ENCODE results near the gene SORBS2.

The SORBS2 gene

GRCh38 chr4:185758807-185759206 lies 53.2 kb downstream of the SORBS2 start:
- DNase-seq (ENCODE audit: low read depth), result no peak
- TF ChIP-seq, protein P1, sequence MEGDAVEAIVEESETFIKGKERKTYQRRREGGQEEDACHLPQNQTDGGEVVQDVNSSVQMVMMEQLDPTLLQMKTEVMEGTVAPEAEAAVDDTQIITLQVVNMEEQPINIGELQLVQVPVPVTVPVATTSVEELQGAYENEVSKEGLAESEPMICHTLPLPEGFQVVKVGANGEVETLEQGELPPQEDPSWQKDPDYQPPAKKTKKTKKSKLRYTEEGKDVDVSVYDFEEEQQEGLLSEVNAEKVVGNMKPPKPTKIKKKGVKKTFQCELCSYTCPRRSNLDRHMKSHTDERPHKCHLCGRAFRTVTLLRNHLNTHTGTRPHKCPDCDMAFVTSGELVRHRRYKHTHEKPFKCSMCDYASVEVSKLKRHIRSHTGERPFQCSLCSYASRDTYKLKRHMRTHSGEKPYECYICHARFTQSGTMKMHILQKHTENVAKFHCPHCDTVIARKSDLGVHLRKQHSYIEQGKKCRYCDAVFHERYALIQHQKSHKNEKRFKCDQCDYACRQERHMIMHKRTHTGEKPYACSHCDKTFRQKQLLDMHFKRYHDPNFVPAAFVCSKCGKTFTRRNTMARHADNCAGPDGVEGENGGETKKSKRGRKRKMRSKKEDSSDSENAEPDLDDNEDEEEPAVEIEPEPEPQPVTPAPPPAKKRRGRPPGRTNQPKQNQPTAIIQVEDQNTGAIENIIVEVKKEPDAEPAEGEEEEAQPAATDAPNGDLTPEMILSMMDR (IDR thresholded peaks at IDR 0.05; ENCODE audit: insufficient read depth, low read depth, low read length, missing control alignments), result no peak
- H3K4me3 ChIP-seq (ENCODE audit: low read depth, low read length), result no peak overlapping the region

- TF ChIP-seq, protein P1 (IDR thresholded peaks at IDR 0.05; ENCODE audit: insufficient read depth, low read depth, low read length, missing control alignments), result no peak
Measured at GRCh38 chr4:185755451-185755850, 56.5 kb downstream of the SORBS2 start.

DNA sequence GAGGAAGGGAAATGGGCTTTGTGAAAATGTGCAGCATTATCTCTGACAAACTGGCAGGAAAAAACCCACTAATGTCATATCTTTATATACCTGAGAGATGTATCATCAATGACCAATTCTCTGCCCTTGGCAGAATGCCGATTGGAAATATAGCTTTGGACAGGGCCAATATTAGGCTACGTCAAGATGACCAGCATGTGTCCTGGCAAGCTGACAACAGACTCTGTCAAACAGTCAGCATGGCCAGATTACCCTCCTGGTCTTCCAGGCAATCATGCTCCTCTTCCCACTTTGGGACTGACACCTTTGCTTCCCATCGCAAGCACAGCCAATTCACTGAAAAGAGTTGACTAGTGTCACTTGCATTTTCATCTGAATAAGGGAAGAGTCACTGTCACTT lies 57.0 kb downstream of the SORBS2 start:
- H3K4me3 ChIP-seq (ENCODE audit: low read depth, low read length), result no peak overlapping the region
- TF ChIP-seq, protein P1 (IDR thresholded peaks at IDR 0.05; ENCODE audit: insufficient read depth, low read depth, low read length, missing control alignments), result no peak
- no peak for DNase-seq (ENCODE audit: low read depth)

More at GRCh38 chr4:185755451-185755850, 56.5 kb downstream of the SORBS2 start:
- DNase-seq (ENCODE audit: low read depth), result no peak
- no peak overlapping the region for H3K4me3 ChIP-seq (ENCODE audit: low read depth, low read length)

GRCh38 chr4:185752872-185753271 lies 59.1 kb downstream of the SORBS2 start:
- TF ChIP-seq, protein P1 (IDR thresholded peaks at IDR 0.05; ENCODE audit: insufficient read depth, low read depth, low read length, missing control alignments), result no peak
- no peak for DNase-seq (ENCODE audit: low read depth)
- no peak overlapping the region for H3K4me3 ChIP-seq (ENCODE audit: low read depth, low read length)

DNA sequence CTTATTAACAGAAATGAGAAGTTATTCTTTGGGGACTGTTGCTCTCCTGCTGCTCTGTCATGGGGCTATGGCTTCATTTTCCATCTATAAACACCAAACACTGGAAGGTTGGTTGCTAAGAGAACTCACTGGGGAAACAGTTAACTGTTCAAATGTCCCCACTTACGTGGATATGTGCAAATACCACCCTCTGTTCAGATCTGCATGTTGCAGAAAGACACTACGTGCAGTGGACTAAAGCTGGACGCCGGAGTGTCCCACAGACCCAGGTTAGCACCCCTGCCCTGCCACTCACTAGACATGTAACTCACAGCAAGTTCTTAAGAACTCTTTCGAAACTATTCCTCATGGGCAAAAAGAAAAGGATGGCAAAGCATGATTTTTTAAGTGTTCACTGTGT lies 62.1 kb downstream of the SORBS2 start:
- H3K4me3 ChIP-seq (ENCODE audit: low read depth, low read length), result no peak overlapping the region
- DNase-seq (ENCODE audit: low read depth), result no peak
- TF ChIP-seq, protein P1 (IDR thresholded peaks at IDR 0.05; ENCODE audit: insufficient read depth, low read depth, low read length, missing control alignments), result no peak

DNA sequence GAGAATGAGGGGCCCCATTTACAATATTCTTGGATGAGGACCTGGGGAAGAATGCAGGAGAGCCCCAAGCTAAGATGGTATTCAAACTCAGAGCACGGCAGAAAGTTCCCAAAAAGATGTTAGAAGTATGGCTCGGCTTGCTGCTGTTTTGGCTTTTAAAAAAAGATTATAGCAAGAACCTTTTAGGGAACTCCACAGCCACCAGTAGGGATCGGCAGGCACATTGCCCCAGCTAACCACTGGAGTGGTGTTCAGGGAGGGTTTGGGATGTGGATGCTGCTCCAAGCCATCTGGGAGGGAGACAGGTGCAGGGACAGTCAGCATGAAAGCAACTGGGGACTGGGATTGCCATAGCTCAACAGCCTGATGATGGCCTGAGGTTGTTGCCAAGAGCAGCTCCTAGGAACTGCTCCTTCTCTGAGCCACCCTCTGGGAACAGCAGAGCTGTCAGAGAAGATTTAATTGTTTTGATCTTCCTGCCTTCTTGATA lies 63.0 kb downstream of the SORBS2 start:
- DNase-seq (ENCODE audit: low read depth), result no peak
- TF ChIP-seq, protein P1 (IDR thresholded peaks at IDR 0.05; ENCODE audit: insufficient read depth, low read depth, low read length, missing control alignments), result no peak
- H3K4me3 ChIP-seq (ENCODE audit: low read depth, low read length), result no peak overlapping the region

DNA sequence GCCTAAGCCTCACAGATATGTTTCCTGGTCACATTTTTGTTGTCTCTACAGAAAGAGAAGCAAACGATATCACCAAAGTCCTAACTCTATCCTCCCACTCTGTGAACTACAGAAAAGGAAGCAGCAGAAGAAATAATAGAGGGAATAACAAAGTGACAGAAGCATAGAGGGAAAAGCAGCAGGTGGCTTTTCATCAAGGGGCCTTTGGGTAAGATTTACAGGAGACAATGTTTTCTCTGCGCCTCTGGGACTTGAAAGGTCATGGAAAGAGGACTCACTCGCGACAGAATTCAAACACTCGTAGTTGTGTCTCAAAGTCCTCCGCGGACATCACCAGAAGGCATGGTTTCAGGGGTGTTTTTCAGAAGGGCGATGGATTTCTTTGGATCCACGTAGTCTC lies 66.1 kb downstream of the SORBS2 start:
- TF ChIP-seq, protein P1 (IDR thresholded peaks at IDR 0.05; ENCODE audit: insufficient read depth, low read depth, low read length, missing control alignments), result no peak
- no peak overlapping the region for H3K4me3 ChIP-seq (ENCODE audit: low read depth, low read length)

More for the DNA sequence above, 66.1 kb downstream of the SORBS2 start:
- DNase-seq (ENCODE audit: low read depth), result no peak
